Measurements from ENCODE around the gene SLC35D1.

DNA sequence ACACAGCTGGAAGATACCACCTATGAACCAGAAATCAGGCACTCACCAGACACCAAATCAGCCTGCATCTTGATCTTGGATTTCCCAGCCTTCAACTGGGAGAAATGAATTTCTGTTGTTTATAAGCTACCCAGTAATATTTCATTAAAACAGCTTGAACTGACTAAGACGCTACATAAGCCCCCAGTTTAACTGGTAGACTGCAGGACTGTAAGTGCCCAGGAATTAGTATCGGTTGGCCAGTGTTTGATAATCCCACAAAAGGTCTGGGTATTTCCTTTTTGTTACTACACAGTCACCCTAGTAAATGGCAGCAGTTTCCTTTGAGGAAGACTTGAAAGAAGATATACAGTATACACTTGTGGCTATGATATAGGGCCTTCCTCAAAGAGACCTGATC is 7.3 kb upstream of the SLC35D1 start:
- no peak for TF ChIP-seq CTCF (IDR thresholded peaks at IDR 0.05)
- TF ChIP-seq YY1 (IDR thresholded peaks at IDR 0.05; ENCODE audit: low read depth), result no peak
- no peak for TF ChIP-seq SIN3A (IDR thresholded peaks at IDR 0.05; ENCODE audit: borderline replicate concordance, low read depth, low read length)
